NCI-H1092 treated with DMSO at 0.1 percent for 48 hours (cell line): ENCODE results near the gene CTIF.

Experiments used
- DNase-seq: peaks from one replicate; lab custom pipeline; 2025; lab: John Stamatoyannopoulos, UW

The CTIF gene

GRCh38 chr18:48851599-48851960 lies 312.7 kb downstream of the CTIF start:
- DNase-seq: no peak

GRCh38 chr18:48852292-48852691 lies 313.5 kb downstream of the CTIF start:
- no peak for DNase-seq

DNA sequence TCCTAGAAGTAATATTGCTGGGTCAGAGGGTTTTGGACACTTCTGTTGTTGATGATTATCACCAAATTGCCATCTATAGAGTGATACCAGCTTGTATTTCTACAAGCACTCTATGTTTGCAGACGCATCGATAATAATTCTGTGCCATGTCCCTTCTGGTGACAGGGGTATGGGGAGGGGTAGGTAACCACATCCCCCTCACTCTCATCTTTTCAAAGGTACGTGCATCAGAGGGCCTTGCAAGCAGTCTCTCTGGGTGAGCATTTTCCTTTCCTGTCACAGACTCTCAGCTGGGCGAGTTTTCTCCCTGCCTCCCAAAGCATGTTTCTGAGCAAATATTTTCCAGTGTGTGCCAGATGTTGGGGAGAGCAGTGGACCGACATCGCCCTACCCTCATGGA lies 314.0 kb downstream of the CTIF start:
- no peak for DNase-seq

GRCh38 chr18:48853588-48853987 lies 314.8 kb downstream of the CTIF start:
- peak; percentile 28 for DNase-seq

DNA sequence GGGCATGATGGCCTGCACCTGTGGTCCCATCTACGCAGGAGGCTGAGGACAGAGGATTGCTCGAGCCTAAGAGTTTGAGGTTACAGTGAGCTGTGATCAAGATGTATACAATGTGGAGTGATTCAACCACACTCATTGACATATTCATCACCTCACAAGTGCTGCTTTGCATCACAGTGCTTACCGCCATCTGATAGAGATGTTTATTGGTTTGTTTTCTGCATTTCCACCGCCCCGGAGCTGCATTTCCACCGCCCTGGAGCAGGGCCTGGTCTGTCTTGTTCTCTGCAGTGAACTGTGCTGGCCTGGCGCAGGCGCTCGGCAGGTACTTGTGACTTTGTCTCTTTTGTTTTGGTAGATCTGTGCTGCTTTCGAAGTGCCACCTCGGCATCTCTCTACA lies 315.9 kb downstream of the CTIF start:
- DNase-seq: no peak

- DNase-seq: no peak
Measured at GRCh38 chr18:48855422-48856377, 316.9 kb downstream of the CTIF start.

- no peak for DNase-seq
Measured at GRCh38 chr18:48857023-48857694, 318.3 kb downstream of the CTIF start.

DNA sequence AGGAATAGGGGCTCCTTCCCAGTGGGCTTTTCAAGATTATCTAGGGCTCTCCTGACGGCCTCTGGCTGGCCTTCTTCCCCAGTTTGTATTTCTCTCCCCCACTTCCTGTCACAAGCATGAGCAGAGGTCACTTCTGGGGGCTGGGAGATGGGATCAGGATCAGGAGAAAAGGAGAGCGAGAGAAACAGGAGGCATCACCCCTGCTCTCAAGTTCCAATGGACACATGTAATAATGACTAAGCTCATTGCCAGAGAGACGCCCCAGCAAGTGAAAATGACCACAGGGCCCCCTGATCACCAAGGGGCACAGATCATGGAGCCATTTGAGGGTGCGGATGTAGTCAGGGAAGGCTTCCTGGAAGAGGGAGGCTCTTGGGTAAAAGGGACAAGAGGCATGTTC lies 319.8 kb downstream of the CTIF start:
- DNase-seq: no peak

- peak; percentile 91 for DNase-seq
Measured at GRCh38 chr18:48859311-48860268, 320.8 kb downstream of the CTIF start.

- no peak for DNase-seq
Measured at GRCh38 chr18:48860269-48861180, 321.7 kb downstream of the CTIF start.

- no peak for DNase-seq
Measured at GRCh38 chr18:48861181-48861708, 322.4 kb downstream of the CTIF start.

DNA sequence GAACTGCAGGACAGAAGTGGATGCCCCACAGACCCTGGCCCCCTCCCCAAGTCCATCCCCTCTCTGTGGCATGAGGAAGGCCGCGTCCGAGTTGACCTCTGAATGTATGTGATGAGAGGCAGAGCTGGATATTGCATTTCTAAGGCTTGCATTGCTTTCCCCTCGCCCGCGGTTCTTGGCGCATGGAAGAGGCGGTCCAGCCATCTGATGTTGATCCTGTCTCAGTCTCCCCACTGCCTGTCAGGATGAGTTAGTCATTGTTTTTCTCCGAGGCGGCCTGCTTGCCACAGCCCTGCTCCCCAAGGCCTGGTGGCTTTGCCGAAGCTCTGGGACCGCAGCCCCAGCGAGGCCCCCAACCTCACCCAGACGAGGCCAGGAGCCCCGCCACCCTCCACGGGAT lies 323.3 kb downstream of the CTIF start:
- no peak for DNase-seq

- DNase-seq: no peak
Measured at GRCh38 chr18:48862678-48863270, 323.9 kb downstream of the CTIF start.

DNA sequence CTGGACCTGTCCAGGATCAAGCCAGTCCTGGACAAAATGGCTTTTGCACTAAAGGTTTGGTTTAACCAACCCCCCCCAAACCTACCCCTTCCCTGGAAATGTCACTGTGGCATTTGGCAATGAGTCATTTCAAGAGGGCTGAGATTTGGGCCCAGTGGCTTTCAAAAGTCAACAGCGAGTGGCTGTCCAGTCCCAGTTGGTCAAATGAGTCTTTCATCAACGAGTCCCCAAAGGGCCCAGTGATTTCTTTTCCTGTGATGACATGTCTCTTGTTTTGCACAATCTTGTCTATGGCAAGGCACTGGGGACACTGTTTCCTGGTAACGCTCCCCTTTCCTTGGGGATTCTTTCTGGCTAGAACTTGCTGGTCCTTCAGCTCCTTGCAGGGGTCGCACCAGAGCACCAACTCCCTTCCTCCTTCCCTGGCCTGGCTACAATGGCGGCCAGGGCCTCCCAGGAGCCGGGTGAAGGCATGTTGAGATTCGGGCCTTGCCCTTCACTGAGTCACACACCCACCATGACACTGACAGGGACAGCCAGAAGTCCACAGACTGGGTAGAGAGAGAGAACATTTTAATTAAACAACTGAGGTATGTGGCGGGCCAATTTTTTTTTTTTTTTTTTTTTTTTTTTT lies 324.7 kb downstream of the CTIF start:
- no peak for DNase-seq

DNA sequence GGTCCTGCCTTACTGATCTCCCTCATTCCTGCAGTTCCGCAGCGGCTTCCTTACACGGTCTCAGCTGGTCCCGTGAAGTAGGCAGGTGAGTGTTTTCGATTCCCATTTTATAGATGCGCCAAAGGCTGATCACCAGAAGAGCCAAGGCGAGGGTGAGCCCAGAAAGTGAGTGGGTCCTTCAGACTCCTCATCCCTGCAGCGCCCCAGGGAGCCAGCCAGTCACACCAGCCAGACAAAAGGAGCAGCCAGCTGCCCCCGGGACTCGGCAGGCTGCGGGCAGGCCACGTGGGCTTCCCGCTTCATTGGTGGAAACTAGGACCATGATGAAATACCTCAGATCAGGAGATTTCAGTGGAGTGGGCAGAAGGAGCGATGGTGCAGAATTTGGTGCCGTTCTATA lies 326.0 kb downstream of the CTIF start:
- DNase-seq: no peak

- peak; percentile 97 for DNase-seq
Measured at GRCh38 chr18:48866028-48866733, 327.4 kb downstream of the CTIF start.

- DNase-seq: no peak
Measured at GRCh38 chr18:48866856-48867255, 328.0 kb downstream of the CTIF start.

DNA sequence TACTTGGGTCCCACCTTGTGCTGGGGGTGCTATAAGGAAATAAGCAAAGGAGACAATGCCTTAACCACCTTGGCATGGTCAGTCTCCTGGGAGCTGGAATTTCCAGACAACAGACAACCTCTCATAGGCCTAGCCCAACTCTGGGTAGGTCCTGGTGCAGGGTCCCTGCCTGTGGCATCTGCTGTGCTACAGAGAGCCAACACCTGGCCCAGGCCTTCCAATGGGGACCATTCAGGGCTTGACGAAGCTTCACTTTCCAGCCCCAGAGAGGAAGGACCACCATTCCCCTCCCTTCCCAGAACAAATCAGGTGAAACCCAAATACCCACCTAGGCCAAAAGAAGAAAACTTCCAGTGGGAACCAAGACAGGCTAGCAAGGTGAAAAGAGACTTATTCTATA lies 329.1 kb downstream of the CTIF start:
- DNase-seq: no peak
